HUES48 (cell line): Measurements from ENCODE around the gene SNX9.
"Not testable (repeated sequence)": the region's sequence is repeated elsewhere in the genome, so short reads cannot be mapped to it uniquely, and the experiment has no call there.

Source experiments
- H3K27ac ChIP-seq: one replicate; pipeline ENCODE4 v1.7.0; 2013; ENCODE audit warnings: low read depth, low read length, inconsistent platforms
- H3K27me3 ChIP-seq: 2 replicates; pipeline ENCODE4 v1.6.1; 2013; ENCODE audit warnings: mild to moderate bottlenecking, low read length; ENCODE audit not compliant: control insufficient read depth, insufficient read depth
- H3K36me3 ChIP-seq: 2 replicates; pipeline ENCODE4 v1.6.1; 2013; ENCODE audit warnings: low read length; ENCODE audit not compliant: control insufficient read depth, insufficient read depth
- H3K4me1 ChIP-seq: 2 replicates; pipeline ENCODE4 v1.6.1; 2013; ENCODE audit warnings: mild to moderate bottlenecking, low read length; ENCODE audit not compliant: control insufficient read depth, insufficient read depth
- H3K4me3 ChIP-seq: 2 replicates; pipeline ENCODE4 v1.5.1; 2013; ENCODE audit warnings: mild to moderate bottlenecking, low read depth, low read length
- H3K9ac ChIP-seq: 2 replicates; pipeline ENCODE4 v1.6.1; 2013; ENCODE audit warnings: mild to moderate bottlenecking, low read depth, low read length, moderate library complexity
- H3K9me3 ChIP-seq: 2 replicates; pipeline ENCODE4 v1.6.1; 2013; ENCODE audit warnings: low read length; ENCODE audit not compliant: control insufficient read depth, insufficient read depth

The SNX9 gene

GRCh38 chr6:157788180-157788579, 34.9 kb upstream of the SNX9 start:
- Histone ChIP-seq H3K27me3 (no peaks in the 10 kb centered on the region), H3K36me3 (no peaks in the 10 kb centered on the region), H3K9ac (no peak overlapping the region), H3K4me3 (no peak overlapping the region), H3K9me3 (no peaks in the 10 kb centered on the region), H3K4me1 (no peaks in the 10 kb centered on the region), H3K27ac (no peak overlapping the region)

- Histone ChIP-seq H3K4me3 (no peak overlapping the region), H3K27ac (no peak overlapping the region), H3K4me1 (no peaks in the 10 kb centered on the region), H3K9me3 (no peaks in the 10 kb centered on the region), H3K36me3 (no peaks in the 10 kb centered on the region), H3K9ac (no peak overlapping the region), H3K27me3 (no peaks in the 10 kb centered on the region)
Observed at GRCh38 chr6:157789297-157789696, 33.7 kb upstream of the SNX9 start.

GRCh38 chr6:157789861-157790260, 33.2 kb upstream of the SNX9 start:
- Histone ChIP-seq H3K9me3 (no peaks in the 10 kb centered on the region), H3K27me3 (no peaks in the 10 kb centered on the region), H3K4me1 (no peaks in the 10 kb centered on the region), H3K27ac (no peak overlapping the region), H3K9ac (no peak overlapping the region), H3K36me3 (no peaks in the 10 kb centered on the region), H3K4me3 (no peak overlapping the region)

- Histone ChIP-seq H3K4me3 (no peak overlapping the region), H3K36me3 (no peaks in the 10 kb centered on the region), H3K4me1 (no peaks in the 10 kb centered on the region), H3K9me3 (no peaks in the 10 kb centered on the region), H3K27ac (no peak overlapping the region), H3K27me3 (no peaks in the 10 kb centered on the region), H3K9ac (no peak overlapping the region)
Observed at GRCh38 chr6:157790548-157791160, 32.4 kb upstream of the SNX9 start.

GRCh38 chr6:157791450-157791849, 31.6 kb upstream of the SNX9 start:
- Histone ChIP-seq H3K9me3 (no peaks in the 10 kb centered on the region), H3K27ac (no peak overlapping the region), H3K36me3 (no peaks in the 10 kb centered on the region), H3K4me1 (no peaks in the 10 kb centered on the region), H3K4me3 (no peak overlapping the region), H3K9ac (no peak overlapping the region), H3K27me3 (no peaks in the 10 kb centered on the region)

GRCh38 chr6:157792671-157793070, 30.4 kb upstream of the SNX9 start:
- Histone ChIP-seq H3K36me3 (no peaks in the 10 kb centered on the region), H3K9ac (no peak overlapping the region), H3K9me3 (no peaks in the 10 kb centered on the region), H3K4me1 (no peaks in the 10 kb centered on the region), H3K27ac (no peak overlapping the region), H3K27me3 (no peaks in the 10 kb centered on the region), H3K4me3 (no peak overlapping the region)

- not testable (repeated sequence) for H3K4me1 ChIP-seq, H3K9ac ChIP-seq, H3K36me3 ChIP-seq, H3K9me3 ChIP-seq, H3K27ac ChIP-seq, H3K27me3 ChIP-seq, H3K4me3 ChIP-seq
Observed at GRCh38 chr6:157794012-157794411, 29.0 kb upstream of the SNX9 start.

- Histone ChIP-seq H3K4me1 (no peaks in the 10 kb centered on the region), H3K9ac (no peak overlapping the region), H3K27ac (no peak overlapping the region), H3K27me3 (no peaks in the 10 kb centered on the region), H3K4me3 (no peak overlapping the region), H3K9me3 (no peaks in the 10 kb centered on the region), H3K36me3 (no peaks in the 10 kb centered on the region)
Observed at GRCh38 chr6:157795841-157796240, 27.2 kb upstream of the SNX9 start.

GRCh38 chr6:157798851-157799250, 24.2 kb upstream of the SNX9 start:
- H3K4me1 ChIP-seq: no peaks in the 10 kb centered on the region
- no peaks in the 10 kb centered on the region for H3K27me3 ChIP-seq
- H3K27ac ChIP-seq: no peak overlapping the region
- H3K4me3 ChIP-seq: no peak overlapping the region
- H3K9me3 ChIP-seq: no peaks in the 10 kb centered on the region
- H3K36me3 ChIP-seq: no peaks in the 10 kb centered on the region
- H3K9ac ChIP-seq: no peak overlapping the region

- not testable (repeated sequence) for H3K4me3 ChIP-seq, H3K9ac ChIP-seq, H3K4me1 ChIP-seq, H3K27ac ChIP-seq, H3K9me3 ChIP-seq, H3K27me3 ChIP-seq, H3K36me3 ChIP-seq
Observed at GRCh38 chr6:157799561-157799960, 23.5 kb upstream of the SNX9 start.

GRCh38 chr6:157800420-157801237, 22.4 kb upstream of the SNX9 start:
- Histone ChIP-seq H3K27me3 (no peaks in the 10 kb centered on the region), H3K9ac (no peak overlapping the region), H3K4me3 (no peak overlapping the region), H3K27ac (no peak overlapping the region), H3K4me1 (no peaks in the 10 kb centered on the region), H3K36me3 (no peaks in the 10 kb centered on the region), H3K9me3 (no peaks in the 10 kb centered on the region)
